NCI-H510A treated with DMSO at 0.1 percent for 48 hours (cell line): ENCODE measurements around the gene DEPDC1B.
"Not testable (repeated sequence)": the region's sequence is repeated elsewhere in the genome, so short reads cannot be mapped to it uniquely, and the experiment has no call there.

Source experiments
- DNase-seq: peaks from one replicate; lab custom pipeline; 2025; lab: John Stamatoyannopoulos, UW

Gene DEPDC1B, protein sequence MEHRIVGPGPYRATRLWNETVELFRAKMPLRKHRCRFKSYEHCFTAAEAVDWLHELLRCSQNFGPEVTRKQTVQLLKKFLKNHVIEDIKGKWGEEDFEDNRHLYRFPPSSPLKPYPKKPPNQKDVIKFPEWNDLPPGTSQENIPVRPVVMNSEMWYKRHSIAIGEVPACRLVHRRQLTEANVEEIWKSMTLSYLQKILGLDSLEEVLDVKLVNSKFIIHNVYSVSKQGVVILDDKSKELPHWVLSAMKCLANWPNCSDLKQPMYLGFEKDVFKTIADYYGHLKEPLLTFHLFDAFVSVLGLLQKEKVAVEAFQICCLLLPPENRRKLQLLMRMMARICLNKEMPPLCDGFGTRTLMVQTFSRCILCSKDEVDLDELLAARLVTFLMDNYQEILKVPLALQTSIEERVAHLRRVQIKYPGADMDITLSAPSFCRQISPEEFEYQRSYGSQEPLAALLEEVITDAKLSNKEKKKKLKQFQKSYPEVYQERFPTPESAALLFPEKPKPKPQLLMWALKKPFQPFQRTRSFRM

DNA sequence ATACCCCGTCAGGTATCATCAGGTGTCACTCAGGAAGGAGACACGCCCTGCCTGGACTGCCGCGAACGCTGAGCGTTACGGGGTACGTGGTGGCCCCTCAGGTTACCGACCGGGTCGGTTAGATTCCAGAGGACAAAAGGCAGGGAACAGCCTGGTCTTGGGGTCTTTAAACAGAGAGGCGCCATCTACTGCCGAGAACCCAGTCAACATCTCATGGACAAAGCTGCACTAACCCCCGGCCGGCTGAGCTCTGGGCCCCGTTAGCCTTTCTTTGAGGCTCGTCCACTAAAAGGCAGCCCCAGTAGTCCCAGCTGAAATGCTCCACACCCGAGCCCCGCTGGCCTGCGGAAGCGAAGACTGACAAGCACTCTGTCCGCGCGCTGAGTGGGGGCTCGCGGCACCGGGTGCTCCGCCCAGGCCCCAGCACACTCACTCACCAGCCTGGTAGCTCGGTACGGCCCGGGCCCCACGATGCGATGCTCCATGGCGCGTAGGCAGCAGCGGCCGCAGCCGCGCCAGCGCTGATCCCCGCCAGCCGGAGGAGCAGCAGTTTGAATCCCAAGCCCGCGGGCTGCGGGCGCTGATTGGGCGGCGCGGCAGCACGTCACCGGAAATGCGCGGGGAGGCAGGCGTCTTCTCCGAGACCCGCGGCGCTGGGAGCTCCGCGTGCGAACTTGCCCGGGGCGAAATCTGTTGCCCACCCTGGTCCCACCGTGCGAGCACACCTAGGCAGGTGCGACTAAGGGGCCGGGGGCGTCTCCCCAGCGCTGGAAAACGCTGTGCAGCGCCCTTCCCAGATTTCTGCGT is at the start of gene DEPDC1B:
TSS of gene DEPDC1B (minus strand) at position 558 of the 807 bp plus-strand sequence. CDS start at position 485, 73 bp downstream.
- peak; percentile 72 for DNase-seq

DNA sequence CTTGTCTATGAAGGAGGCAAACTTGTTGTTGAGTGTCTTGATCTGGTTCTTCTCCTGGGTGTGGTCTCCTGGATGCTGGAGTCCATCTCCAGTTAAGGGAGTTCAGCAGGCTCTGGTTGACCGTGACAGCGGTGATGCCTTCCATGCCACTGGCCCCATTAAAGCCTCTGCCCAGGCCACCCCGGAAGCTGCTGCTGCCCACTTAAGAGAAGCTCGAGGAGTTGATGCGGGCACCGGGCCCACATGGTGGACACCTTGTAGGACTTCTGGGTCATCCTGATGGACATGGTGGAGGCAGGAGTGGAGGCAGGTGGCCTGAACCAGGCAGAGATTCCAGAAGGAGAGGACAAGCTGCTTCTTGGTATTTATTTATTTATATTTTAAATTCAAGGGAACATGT is 44.7 kb upstream of the DEPDC1B start:
- DNase-seq = no peak

DNA sequence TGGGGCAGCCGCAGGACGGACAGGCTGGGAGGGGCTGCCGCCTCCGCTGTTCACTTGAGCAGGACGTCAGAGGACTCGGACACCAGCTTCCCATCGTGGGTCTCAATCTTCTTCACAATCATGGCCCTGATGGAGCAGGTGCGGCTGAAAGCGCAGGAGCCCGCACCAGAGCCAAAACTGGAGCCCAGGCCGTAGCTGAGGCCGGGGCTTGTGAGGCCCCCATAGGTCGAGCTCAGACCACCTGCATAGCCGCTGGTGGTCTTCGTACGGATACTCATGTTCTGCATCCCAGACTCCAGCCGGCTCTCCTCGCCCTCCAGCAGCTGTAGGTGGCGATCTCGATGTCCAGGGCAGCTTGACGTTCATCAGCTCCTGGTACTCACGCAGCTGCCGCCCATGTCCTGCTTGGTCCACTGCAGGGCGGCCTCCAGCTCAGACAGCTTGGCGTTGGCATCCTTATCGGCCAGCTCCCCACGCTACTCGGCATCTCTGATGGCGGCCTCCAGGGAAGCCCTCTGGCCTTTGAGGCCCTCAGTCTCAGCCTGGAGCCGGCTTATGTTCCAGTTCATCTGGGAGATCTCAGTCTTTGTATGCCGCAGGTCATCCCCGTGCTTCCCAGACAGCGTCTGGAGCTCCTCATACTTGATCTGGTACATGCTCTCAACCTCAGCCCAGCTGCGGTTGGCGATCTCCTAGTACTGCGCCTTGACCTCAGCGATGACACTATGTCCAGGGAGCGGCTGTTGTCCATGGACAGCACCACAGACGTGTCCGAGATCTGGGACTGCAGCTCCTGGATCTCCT is 43.7 kb upstream of the DEPDC1B start:
- DNase-seq = no peak

DNA sequence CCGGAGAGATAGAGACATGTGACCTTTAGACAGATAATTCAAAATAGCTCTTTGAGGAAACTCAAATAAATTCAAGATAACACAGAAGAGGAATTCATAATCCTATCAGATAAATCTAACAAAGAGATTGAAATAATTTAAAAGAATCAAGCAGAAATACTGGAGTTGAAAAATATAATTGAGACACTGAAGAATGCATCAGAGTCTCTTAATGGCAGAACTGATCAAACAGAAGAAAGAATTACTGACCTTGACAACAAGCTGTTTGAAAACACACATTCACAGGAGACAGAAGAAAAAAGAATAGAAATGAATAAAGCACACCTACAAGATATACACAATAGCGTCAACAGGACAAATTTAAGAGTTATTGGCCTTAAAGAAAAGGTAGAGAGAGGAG is 40.4 kb upstream of the DEPDC1B start:
- no peak for DNase-seq

DNA sequence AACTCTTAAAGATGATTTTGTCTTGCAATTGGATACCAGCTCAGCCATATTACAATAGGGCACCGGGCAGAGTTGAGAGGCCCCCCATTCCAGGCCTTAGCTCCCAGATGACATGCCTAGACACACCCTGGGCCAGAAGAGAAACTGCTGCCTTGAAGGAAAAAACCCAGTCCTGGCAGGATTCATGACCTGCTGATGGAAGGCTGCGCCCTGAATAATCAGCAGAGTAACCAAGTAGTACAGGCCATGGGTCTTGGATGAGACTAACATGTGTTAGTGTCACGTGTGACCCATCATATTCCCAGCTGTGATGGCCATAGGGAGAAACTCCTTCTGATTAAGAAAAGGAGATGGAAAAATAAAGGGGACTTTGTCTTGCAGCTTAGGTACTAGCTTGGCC is 39.0 kb upstream of the DEPDC1B start:
- no peak for DNase-seq

DNA sequence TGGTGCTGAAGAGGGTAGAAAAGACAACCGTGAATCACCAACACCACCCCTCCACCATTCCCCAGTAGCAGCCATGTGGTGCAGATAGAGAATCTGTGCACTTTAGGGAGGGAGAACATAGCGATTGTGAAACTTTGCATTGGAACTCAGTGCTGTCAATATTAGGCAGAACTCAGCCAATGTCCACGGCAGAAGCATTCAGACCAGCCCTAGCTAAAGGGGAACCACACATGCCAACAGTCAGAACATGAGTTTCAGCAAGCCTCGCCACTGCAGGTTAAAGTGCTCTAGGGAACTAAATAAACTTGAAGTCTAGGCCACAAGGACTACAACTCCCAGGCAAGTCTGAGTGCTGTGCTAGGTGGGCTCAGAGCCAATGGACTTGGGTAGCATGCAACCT is 38.5 kb upstream of the DEPDC1B start:
- DNase-seq = no peak

DNA sequence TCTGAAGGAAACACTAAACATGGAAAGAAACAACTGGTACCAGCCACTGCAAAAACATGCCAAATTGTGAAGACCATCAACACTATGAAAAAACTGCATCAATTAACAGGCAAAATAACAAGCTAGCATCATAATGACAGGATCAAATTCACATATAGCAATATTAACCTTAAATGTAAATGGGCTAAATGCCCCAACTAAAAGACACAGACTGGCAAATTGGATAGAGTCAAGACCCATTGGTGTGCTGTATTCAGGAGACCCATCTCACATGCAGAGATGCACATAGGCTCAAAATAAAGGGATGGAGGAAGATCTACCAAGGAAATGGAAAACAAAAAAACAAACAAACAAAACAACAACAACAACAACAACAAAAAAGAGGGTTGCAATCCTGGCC is 30.9 kb upstream of the DEPDC1B start:
- not testable (repeated sequence) for DNase-seq

DNA sequence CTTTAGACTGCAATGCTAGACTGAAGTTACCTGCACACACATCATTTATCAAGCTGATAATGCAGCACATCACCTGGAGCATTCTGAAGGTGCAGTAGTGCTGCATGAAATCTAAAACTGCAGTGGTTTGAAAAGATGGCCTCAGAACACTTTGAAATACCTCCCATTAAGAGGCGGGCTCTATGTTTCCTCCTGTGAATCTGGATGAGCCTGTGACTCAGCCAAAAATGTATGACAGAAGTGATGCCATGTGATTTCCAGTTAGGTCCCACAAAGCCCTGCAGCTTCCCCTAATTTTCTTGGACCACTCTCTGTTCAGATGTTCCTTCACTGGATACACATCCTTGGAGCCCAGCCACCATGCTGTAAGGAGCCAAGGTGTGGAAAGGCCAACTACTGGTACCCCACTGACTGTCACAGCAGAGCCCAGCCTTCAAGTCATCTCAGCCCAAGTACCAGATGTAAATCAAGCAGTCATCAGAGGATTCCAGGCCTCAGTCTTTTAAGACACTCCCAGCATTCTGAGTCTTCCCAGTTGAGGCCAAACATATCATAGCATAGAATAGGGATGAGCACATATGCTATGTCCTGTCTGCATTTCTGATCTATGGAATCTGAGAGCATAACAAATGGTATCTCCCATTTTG is 27.2 kb upstream of the DEPDC1B start:
- no peak for DNase-seq

DNA sequence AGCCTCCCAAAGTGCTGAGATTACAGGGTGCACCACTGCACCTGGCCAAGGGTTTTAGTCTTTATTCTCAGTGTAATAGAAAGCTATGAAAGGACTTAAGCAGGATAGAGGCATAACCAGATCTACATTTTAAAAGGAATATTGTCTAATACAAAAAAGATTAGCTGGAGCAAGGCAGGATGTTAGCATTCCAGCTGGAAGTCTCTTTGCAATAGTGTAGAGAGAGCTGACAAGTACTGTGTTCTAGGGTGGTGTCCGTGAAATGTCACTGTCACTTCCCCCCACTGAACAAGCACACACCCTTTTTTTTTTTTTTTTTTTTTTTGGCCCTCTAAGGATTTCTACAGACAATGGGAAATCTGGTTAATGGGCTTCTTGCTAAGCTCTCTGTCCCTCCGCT is 24.2 kb upstream of the DEPDC1B start:
- no peak for DNase-seq

DNA sequence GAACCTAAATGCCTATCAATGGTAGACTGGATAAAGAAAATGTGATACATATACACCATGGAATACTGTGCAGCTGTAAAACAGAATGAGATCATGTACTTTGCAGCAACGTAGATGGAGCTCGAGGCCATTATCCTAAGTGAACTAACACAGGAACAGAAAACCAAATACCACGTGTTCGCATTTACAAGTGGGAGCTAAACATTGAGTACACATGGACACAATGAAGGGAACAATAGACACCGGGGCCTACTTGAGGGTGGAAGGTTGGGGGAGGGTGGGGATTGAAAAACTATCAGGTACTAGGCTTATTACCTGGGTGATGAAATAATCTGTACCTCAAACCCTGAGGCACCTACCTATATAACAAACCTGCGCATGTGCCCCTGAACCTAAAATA is 22.4 kb upstream of the DEPDC1B start:
- peak; percentile 67 for DNase-seq

DNA sequence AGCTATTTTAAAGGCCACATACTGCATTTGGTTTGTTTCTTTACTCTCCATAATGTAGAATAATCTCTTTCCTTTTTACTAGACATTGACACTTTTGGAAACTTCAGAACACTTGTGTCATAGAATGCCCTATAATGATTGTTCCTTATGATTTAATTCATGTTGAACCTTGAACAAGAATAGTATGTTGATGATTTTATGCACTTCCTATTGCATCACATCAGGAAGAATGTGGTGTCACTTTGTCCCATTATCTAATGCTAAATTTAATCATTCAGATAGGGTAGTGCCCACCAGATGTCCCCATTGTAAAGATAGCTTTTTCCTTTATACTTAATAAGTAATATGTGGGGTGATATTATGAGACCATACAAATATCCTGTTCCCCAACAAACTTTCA is 19.4 kb upstream of the DEPDC1B start:
- DNase-seq = no peak

DNA sequence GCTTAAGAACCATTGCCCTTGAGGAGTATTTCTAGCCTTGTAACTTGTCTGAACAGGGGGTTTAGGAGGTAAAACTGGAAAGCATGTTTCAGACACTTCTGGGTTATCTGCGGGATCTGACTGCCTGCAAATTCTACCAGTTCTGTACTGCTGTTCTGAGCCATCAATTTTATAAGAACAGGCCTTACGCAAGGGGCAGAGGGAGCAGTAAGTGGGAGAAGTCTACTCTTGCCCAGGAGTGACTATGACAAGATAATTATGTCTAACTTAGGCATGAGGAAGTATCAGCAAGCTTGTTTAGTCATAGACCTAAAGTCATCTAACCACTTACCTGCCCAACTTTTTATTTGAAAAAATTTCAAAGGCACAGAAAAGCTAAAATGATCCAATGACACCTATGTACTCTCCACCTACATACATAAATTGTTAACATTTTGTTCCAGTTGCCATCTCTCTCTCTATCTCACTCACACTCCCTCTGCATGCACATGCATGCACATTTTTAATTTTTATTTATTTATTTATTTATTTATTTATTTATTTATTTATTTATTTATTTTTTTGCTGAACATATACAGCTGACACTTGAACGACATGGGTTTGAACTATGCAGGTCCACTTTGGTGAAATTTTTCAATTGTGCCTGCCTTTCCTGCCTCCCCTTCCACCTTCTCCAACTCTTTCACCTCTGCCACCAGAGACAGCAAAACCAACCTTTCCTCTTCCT is 18.4 kb upstream of the DEPDC1B start:
- DNase-seq = no peak

DNA sequence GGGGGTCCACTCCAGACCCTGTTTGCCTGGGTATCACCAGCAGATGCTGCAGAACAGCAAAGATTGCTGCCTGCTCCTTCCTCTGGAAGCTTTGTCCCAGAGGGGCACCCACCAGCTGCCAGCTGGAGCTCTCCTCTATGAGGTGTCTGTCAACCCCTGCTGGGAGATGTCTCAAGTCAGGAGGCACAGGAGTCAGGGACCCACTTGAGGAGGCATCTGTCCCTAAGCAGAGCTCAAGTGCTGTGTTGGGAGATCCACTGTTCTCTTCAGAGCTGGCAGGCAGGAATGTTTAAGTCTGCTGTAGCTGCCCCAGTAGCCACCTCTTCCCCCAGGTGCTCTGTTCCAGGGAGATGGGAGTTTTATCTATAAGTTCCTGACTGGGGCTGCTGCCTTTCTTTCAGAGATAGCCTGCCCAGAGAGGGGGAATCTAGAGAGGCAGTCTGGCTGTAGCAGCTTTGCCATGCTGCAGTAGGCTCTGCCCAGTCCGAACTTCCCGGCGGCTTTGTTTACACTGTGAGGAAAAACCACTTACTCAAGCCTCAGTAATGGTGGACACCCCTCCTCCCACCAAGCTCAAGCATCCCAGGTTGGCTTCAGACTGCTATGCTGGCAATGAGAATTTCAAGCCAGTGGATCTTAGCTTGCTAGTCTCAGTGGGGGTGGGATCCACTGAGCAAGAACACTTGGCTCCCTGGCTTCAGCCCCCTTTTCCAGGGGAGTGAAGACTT is 15.4 kb upstream of the DEPDC1B start:
- DNase-seq = not testable (repeated sequence)

DNA sequence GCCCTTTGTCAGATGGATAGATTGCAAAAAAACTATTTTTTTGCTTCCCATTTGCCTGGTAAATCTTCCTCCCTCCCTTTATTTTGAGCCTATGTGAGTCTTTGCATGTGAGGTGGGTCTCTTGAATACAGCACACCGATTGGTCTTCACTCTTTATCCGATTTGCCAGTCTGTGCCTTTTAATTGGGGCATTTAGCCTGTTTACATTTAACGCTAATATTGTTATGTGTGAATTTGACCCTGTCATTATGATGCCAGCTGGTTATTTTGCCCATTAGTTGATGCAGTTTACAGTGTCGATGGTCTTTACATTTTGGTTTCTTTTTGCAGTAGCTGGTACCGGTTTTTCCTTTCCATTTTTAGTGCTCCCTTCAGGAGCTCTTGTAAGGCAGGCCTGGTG is 13.0 kb upstream of the DEPDC1B start:
- no peak for DNase-seq

DNA sequence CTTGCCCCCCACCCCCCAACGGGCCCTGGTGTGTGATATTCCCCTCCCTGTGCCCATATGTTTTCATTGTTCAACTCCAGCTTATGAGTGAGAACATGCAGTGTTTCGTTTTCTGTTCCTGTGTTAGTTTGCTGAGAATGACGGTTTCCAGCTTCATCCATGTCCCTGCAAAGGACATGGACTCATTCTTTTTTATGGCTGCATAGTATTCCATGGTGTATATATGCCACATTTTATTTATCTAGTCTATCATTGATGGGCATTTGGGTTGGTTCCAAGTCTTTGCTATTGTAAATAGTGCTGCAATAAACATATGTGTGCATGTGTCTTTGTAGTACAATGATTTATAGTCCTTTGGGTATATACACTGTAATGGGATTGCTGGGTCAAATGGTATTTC is 11.9 kb upstream of the DEPDC1B start:
- DNase-seq = not testable (repeated sequence)

DNA sequence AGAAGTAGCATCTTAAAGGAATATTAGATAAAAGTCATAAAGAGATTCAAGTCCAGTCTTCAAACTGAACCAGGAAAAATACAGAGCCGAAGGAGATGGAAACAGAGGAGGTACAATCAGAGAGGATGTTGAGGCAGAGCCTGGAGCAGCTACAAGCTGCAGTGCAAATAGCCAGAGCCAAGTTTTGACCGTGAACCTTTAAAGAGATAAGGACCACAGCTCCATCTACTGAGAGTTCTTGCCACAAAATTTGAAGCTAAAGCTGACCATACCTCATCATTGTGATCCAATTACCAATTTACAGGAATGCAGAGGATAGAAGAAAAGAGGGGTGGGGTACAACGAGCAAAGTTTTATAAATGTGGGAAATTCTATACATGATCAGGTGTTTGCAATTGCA is 10.4 kb upstream of the DEPDC1B start:
- no peak for DNase-seq

DNA sequence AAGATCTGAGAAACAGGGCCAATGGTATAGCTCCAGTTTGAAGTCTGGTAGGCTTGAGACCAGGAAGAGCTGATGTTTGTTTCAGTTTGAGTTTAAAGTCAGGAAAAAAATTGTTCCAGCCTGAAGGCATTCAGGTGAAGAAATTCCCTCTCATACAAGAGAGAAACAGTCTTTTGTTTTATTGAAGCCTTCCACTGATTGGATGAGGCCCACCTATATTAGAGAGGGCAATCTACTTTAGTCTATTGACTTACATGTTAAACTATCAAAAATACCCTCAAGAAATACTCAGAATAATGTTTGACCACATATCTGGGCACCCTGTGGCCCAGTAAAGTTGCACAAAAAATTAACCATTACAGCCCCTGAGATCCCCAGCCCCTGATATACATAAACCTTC is 5.2 kb upstream of the DEPDC1B start:
- DNase-seq = no peak

DNA sequence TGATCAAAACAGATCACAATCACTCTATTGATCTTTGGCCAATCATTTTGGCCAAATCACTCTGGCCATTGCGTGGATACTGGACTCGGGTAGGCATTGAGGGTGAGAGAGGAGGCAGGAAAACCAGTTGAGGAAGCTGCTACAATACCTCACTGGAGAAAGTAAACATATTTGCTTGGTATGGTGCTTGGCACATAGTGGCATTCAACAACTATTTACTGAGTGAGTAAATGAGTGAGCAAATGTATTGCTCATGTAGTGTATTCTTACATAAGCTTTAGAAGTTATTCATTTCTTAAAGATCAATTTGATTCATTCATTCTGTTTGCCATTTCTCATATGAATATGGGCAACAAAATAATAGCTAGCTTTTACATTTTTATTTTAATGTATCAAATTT is 4.0 kb upstream of the DEPDC1B start:
- no peak for DNase-seq

DNA sequence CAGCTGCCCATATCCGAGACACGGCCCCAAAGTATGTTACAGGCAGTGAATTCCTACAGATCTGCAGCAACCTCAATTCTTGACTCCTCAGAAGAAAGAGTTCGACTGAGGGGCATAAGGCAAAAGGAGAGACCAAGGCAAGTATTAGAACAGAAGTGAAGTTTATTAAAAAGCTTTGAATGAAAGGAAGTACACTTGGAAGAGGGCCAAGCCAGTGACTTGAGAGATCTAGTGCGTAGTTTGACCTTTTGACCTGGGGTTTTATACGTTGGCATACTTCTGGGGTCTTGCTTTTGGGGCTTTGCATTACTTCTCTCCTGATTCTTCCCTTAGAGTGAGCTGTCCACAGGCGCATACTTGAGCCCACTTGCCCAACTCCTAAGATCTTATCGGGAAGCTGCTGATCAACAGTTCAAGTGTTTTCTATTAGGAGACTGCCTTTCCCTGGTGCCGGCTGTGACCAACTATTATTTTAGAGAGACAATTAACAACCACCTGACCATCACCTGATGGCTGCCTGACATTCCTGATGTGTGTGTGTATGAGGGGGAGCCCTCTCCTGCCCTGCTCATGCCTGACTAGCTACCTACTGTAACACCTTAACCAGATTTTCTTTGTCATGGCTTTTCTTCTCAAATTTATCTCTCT is 1.5 kb upstream of the DEPDC1B start:
- no peak for DNase-seq

DNA sequence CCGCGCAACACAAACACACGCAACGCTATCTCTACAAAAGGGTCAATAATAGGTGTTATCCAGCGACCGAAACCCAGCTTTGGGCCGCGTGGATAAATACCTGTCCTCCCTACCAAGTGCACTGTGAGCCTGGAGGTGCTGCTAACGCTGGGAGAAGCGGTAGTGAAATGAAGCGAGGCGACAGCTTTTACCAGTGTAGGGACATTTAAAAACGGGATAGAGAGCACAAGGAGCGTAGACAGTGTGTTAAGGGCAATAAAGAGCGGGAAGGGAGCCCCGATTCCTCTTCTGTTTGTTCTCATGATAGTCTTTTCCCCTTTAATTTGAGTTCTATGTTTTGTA is 421 bp upstream of the DEPDC1B start:
- DNase-seq = peak; percentile 9
